ENCODE data around the gene GPC6.

The GPC6 gene

GRCh38 chr13:94344126-94344818, 1117.7 kb downstream of the GPC6 start:
- peaks cover 5% of the 10 kb centered on the region; the same call in 1 of the 2 replicates for H3K27me3 ChIP-seq (ENCODE audit: insufficient read depth, low read length)
- H3K27ac ChIP-seq (ENCODE audit: low read depth, low read length, poor library complexity, severe bottlenecking) = no peak overlapping the region
- no peaks in the 10 kb centered on the region for H3K4me1 ChIP-seq (ENCODE audit: insufficient read depth, low read length, severe bottlenecking)
- H3K9me2 ChIP-seq (ENCODE audit: low read depth, low read length) = no peaks in the 10 kb centered on the region
- no peak overlapping the region for H3K9ac ChIP-seq (ENCODE audit: low read length)
- H3K79me2 ChIP-seq (ENCODE audit: insufficient read depth, low read length) = no peaks in the 10 kb centered on the region
- no peaks in the 10 kb centered on the region for H3K36me3 ChIP-seq (ENCODE audit: insufficient read depth, low read length)
- H4K20me1 ChIP-seq (ENCODE audit: insufficient read depth, low read length) = no peaks in the 10 kb centered on the region
- H3F3A ChIP-seq (ENCODE audit: insufficient read depth, low read length) = no peaks in the 10 kb centered on the region
- H3K4me3 ChIP-seq (ENCODE audit: low read depth, low read length, poor library complexity, severe bottlenecking) = no peak overlapping the region
- H3K4me2 ChIP-seq (ENCODE audit: low read length) = no peak overlapping the region
- no peaks in the 10 kb centered on the region for H3K9me3 ChIP-seq (ENCODE audit: low read length)
- H2AFZ ChIP-seq (ENCODE audit: low read length) = no peak overlapping the region
- TF ChIP-seq EZH2 (IDR thresholded peaks at IDR 0.05; ENCODE audit: borderline replicate concordance, low read length) = no peak
- TF ChIP-seq, protein P1, sequence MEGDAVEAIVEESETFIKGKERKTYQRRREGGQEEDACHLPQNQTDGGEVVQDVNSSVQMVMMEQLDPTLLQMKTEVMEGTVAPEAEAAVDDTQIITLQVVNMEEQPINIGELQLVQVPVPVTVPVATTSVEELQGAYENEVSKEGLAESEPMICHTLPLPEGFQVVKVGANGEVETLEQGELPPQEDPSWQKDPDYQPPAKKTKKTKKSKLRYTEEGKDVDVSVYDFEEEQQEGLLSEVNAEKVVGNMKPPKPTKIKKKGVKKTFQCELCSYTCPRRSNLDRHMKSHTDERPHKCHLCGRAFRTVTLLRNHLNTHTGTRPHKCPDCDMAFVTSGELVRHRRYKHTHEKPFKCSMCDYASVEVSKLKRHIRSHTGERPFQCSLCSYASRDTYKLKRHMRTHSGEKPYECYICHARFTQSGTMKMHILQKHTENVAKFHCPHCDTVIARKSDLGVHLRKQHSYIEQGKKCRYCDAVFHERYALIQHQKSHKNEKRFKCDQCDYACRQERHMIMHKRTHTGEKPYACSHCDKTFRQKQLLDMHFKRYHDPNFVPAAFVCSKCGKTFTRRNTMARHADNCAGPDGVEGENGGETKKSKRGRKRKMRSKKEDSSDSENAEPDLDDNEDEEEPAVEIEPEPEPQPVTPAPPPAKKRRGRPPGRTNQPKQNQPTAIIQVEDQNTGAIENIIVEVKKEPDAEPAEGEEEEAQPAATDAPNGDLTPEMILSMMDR (IDR thresholded peaks at IDR 0.05; ENCODE audit: low read length) = no peak

- Histone ChIP-seq H3K9me2 (ENCODE audit: low read depth, low read length) (no peaks in the 10 kb centered on the region), H3K79me2 (ENCODE audit: insufficient read depth, low read length) (no peaks in the 10 kb centered on the region), H3K9ac (ENCODE audit: low read length) (no peak overlapping the region), H3K27ac (ENCODE audit: low read depth, low read length, poor library complexity, severe bottlenecking) (no peak overlapping the region), H4K20me1 (ENCODE audit: insufficient read depth, low read length) (no peaks in the 10 kb centered on the region), H2AFZ (ENCODE audit: low read length) (no peak overlapping the region), H3K4me1 (ENCODE audit: insufficient read depth, low read length, severe bottlenecking) (no peaks in the 10 kb centered on the region), H3K4me3 (ENCODE audit: low read depth, low read length, poor library complexity, severe bottlenecking) (no peak overlapping the region), H3K9me3 (ENCODE audit: low read length) (no peaks in the 10 kb centered on the region), H3K27me3 (ENCODE audit: insufficient read depth, low read length) (peaks cover 5% of the 10 kb centered on the region; the same call in 1 of the 2 replicates), H3K36me3 (ENCODE audit: insufficient read depth, low read length) (no peaks in the 10 kb centered on the region), H3F3A (ENCODE audit: insufficient read depth, low read length) (no peaks in the 10 kb centered on the region), H3K4me2 (ENCODE audit: low read length) (no peak overlapping the region)
- no peak for TF ChIP-seq EZH2 (IDR thresholded peaks at IDR 0.05; ENCODE audit: borderline replicate concordance, low read length)
- TF ChIP-seq, protein P1 (IDR thresholded peaks at IDR 0.05; ENCODE audit: low read length) = peak; percentile 32; the same call in 1 of the 2 replicates
Measured at GRCh38 chr13:94345374-94346195, 1119.0 kb downstream of the GPC6 start.

- Histone ChIP-seq H3K4me2 (ENCODE audit: low read length) (no peak overlapping the region), H3K36me3 (ENCODE audit: insufficient read depth, low read length) (no peaks in the 10 kb centered on the region), H3K27me3 (ENCODE audit: insufficient read depth, low read length) (peaks cover 5% of the 10 kb centered on the region; the same call in 1 of the 2 replicates), H3K9me2 (ENCODE audit: low read depth, low read length) (no peaks in the 10 kb centered on the region), H3K4me1 (ENCODE audit: insufficient read depth, low read length, severe bottlenecking) (no peaks in the 10 kb centered on the region), H3K27ac (ENCODE audit: low read depth, low read length, poor library complexity, severe bottlenecking) (no peak overlapping the region), H3K79me2 (ENCODE audit: insufficient read depth, low read length) (no peaks in the 10 kb centered on the region), H3K9ac (ENCODE audit: low read length) (no peak overlapping the region), H4K20me1 (ENCODE audit: insufficient read depth, low read length) (no peaks in the 10 kb centered on the region), H2AFZ (ENCODE audit: low read length) (no peak overlapping the region), H3F3A (ENCODE audit: insufficient read depth, low read length) (no peaks in the 10 kb centered on the region), H3K9me3 (ENCODE audit: low read length) (no peaks in the 10 kb centered on the region), H3K4me3 (ENCODE audit: low read depth, low read length, poor library complexity, severe bottlenecking) (no peak overlapping the region)
- no peak for TF ChIP-seq EZH2 (IDR thresholded peaks at IDR 0.05; ENCODE audit: borderline replicate concordance, low read length)
- TF ChIP-seq, protein P1 (IDR thresholded peaks at IDR 0.05; ENCODE audit: low read length) = no peak
Measured at GRCh38 chr13:94346261-94347019, 1119.8 kb downstream of the GPC6 start.

Measured in OCI-LY1 (cell line).